ENCODE results near the gene KCNK3.

Gene KCNK3

GRCh38 chr2:26666671-26667070 is 25.9 kb upstream of the KCNK3 start:
- no peak for DNase-seq

- DNase-seq, result no peak
Observed at GRCh38 chr2:26668041-26668440, 24.5 kb upstream of the KCNK3 start.

- DNase-seq, result peak; percentile 52
Observed at GRCh38 chr2:26668856-26669750, 23.4 kb upstream of the KCNK3 start.

GRCh38 chr2:26670171-26670570 is 22.4 kb upstream of the KCNK3 start:
- DNase-seq, result no peak

- DNase-seq, result no peak
Observed at GRCh38 chr2:26670931-26671460, 21.5 kb upstream of the KCNK3 start.

GRCh38 chr2:26671691-26672090 is 20.8 kb upstream of the KCNK3 start:
- no peak for DNase-seq

- no peak for DNase-seq
Observed at GRCh38 chr2:26672112-26672817, 20.3 kb upstream of the KCNK3 start.

GRCh38 chr2:26672818-26673393 is 19.6 kb upstream of the KCNK3 start:
- no peak for DNase-seq

- no peak for DNase-seq
Observed at GRCh38 chr2:26674002-26674751, 18.3 kb upstream of the KCNK3 start.

GRCh38 chr2:26674771-26675170 is 17.8 kb upstream of the KCNK3 start:
- DNase-seq, result no peak

GRCh38 chr2:26675651-26676255 is 16.8 kb upstream of the KCNK3 start:
- no peak for DNase-seq

- no peak for DNase-seq
Observed at GRCh38 chr2:26678035-26678434, 14.5 kb upstream of the KCNK3 start.

- DNase-seq, result no peak
Observed at GRCh38 chr2:26679867-26680266, 12.7 kb upstream of the KCNK3 start.

GRCh38 chr2:26681656-26682055 is 10.9 kb upstream of the KCNK3 start:
- DNase-seq, result no peak

GRCh38 chr2:26682155-26682554 is 10.4 kb upstream of the KCNK3 start:
- DNase-seq, result no peak

GRCh38 chr2:26683583-26683982 is 8.9 kb upstream of the KCNK3 start:
- no peak for DNase-seq

GRCh38 chr2:26685341-26685740 is 7.2 kb upstream of the KCNK3 start:
- DNase-seq, result peak; percentile 28

GRCh38 chr2:26685989-26686839 is 6.3 kb upstream of the KCNK3 start:
- DNase-seq, result peak; percentile 49

GRCh38 chr2:26687328-26687727 is 5.2 kb upstream of the KCNK3 start:
- DNase-seq, result no peak

- no peak for DNase-seq
Observed at GRCh38 chr2:26687801-26688200, 4.7 kb upstream of the KCNK3 start.

GRCh38 chr2:26691161-26691560 is 1.4 kb upstream of the KCNK3 start:
- no peak for DNase-seq
